ENCODE data around the gene GALM.

GALM gene

GRCh38 chr2:38771632-38772031, 105.7 kb downstream of the GALM start:
- DNase-seq (ENCODE audit: low spot score), result no peak

DNA sequence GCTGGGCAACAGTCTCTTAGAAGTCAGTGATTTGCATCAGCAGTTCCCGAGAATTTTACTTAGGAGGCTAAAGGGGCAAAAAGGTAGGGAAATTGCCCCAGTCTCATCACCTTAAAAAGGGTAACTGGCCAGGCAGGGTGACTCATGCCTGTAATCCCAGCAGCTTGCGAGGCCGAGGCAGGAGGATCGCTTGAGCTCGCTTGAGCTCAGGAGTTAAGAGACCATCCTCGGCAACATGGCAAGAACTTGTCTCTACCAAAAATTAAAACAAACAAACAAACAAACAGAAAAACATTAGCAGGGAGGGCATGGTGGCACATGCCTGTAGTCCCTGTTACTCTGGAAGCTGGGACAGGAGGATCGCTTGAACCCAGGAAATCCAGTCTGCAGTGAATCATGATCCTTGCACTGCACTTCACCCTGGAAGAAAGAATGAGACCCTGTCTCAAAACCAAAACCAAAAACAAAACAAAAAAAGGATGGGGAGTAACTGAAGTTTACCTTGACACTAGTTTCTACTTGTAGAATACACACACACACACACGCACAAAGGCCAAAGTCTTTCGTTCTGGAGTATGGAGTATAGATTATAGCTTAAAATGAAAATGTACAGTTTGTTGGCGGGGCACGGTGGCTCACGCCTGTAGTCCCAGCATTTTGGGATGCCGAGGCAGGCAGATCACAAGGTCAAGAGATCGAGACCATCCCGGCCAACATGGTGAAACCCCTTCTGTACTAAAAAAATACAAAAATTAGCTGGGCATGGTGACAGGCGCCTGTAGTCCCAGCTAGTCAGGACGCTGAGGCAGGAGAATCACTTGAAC, 109.4 kb downstream of the GALM start:
- DNase-seq (ENCODE audit: low spot score), result no peak

GRCh38 chr2:38775921-38776225, 110.0 kb downstream of the GALM start:
- DNase-seq (ENCODE audit: low spot score), result no peak

DNA sequence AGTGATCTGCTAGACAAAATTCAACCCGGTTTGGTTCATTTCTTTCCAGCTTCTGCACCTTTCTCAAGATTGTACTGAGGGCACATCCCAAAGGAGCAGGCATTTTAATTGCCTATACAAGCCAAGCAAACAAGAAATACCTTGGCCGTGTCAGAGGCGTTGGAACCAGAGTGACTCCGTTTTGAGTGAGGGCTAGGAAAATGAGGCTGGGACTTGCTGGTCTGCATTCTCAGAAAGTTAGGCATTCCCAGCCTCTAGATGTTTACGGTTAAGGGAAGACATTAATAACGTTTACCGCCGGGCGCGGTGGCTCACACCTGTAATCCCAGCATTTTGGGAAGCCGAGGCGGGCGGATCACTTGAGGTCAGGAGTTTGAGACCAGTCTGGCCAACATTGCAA, 110.6 kb downstream of the GALM start:
- no peak for DNase-seq (ENCODE audit: low spot score)

GRCh38 chr2:38778687-38779082, 112.8 kb downstream of the GALM start:
- no peak for DNase-seq (ENCODE audit: low spot score)

GRCh38 chr2:38783586-38783985, 117.7 kb downstream of the GALM start:
- no peak for DNase-seq (ENCODE audit: low spot score)
